OCI-LY1 (cell line): ENCODE measurements around the gene ZNF181.

Experiments used
- H2AFZ ChIP-seq: fragments of 200-600 bp; sonication (generic), shearing (Covaris generic); 2 replicates; pipeline ENCODE4 v1.6.0; 2014; ENCODE audit warnings: antibody characterized with exemption, mild to moderate bottlenecking, low read length
- H3F3A ChIP-seq: fragments of 200-600 bp; sonication (generic), shearing (Covaris generic); 2 replicates; pipeline ENCODE4 v1.6.0; 2014; ENCODE audit warnings: mild to moderate bottlenecking, antibody characterized with exemption, low read length, moderate library complexity; ENCODE audit not compliant: insufficient read depth
- H3K27ac ChIP-seq: fragments of 200-600 bp; sonication (generic); 2 replicates; pipeline ENCODE4 v1.5.1; 2014; ENCODE audit warnings: low read length, mixed run types, mild to moderate bottlenecking, low read depth; ENCODE audit not compliant: poor library complexity, severe bottlenecking
- H3K27me3 ChIP-seq: fragments of 200-600 bp; sonication (generic); 2 replicates; pipeline ENCODE4 v1.6.0; 2014; ENCODE audit warnings: antibody characterized with exemption, mild to moderate bottlenecking, low read length, moderate library complexity; ENCODE audit not compliant: insufficient read depth
- H3K36me3 ChIP-seq: fragments of 200-600 bp; sonication (generic); 2 replicates; pipeline ENCODE4 v1.6.1; 2014; ENCODE audit warnings: mild to moderate bottlenecking, antibody characterized with exemption, low read length, moderate library complexity, mixed read lengths; ENCODE audit not compliant: insufficient read depth
- H3K4me1 ChIP-seq: fragments of 200-600 bp; sonication (generic); 2 replicates; pipeline ENCODE4 v1.5.1; 2014; ENCODE audit warnings: mild to moderate bottlenecking, low read length, moderate library complexity; ENCODE audit not compliant: insufficient read depth, severe bottlenecking
- H3K4me2 ChIP-seq: fragments of 200-600 bp; sonication (generic), shearing (Covaris generic); 2 replicates; pipeline ENCODE4 v1.6.1; 2014; ENCODE audit warnings: low read length
- H3K4me3 ChIP-seq: fragments of 200-600 bp; sonication (generic); 2 replicates; pipeline ENCODE4 v1.5.1; 2014; ENCODE audit warnings: low read length, low read depth, mild to moderate bottlenecking, mixed read lengths; ENCODE audit not compliant: poor library complexity, severe bottlenecking
- H3K79me2 ChIP-seq: fragments of 200-600 bp; shearing (Covaris generic); 2 replicates; pipeline ENCODE4 v1.6.1; 2016; ENCODE audit warnings: mixed run types, low read length, mixed read lengths; ENCODE audit not compliant: insufficient read depth
- H3K9ac ChIP-seq: fragments of 200-600 bp; sonication (generic), shearing (Covaris generic); 2 replicates; pipeline ENCODE4 v1.6.1; 2014; ENCODE audit warnings: mild to moderate bottlenecking, low read length, mixed read lengths
- H3K9me2 ChIP-seq: fragments of 200-600 bp; sonication (generic), shearing (Covaris generic); 2 replicates; pipeline ENCODE4 v1.6.1; 2014; ENCODE audit warnings: low read depth, mild to moderate bottlenecking, low read length, mixed read lengths
- H3K9me3 ChIP-seq: fragments of 200-600 bp; shearing (Covaris generic); 2 replicates; pipeline ENCODE4 v1.6.1; 2014; ENCODE audit warnings: low read length, mixed read lengths
- H4K20me1 ChIP-seq: fragments of 200-600 bp; sonication (generic), shearing (Covaris generic); 2 replicates; pipeline ENCODE4 v1.6.0; 2016; ENCODE audit warnings: mild to moderate bottlenecking, low read length; ENCODE audit not compliant: insufficient read depth
- CTCF ChIP-seq: fragments of 200-600 bp; sonication (generic), shearing (Covaris generic); IDR thresholded peaks from 2 replicates; pipeline ENCODE4 v1.5.1; 2017; ENCODE audit warnings: mild to moderate bottlenecking, antibody characterized with exemption, low read length, moderate library complexity, mixed read lengths
- EZH2 ChIP-seq: fragments of 200-600 bp; sonication (generic), shearing (Covaris generic); IDR thresholded peaks from 2 replicates; pipeline ENCODE4 v1.8.0; 2017; ENCODE audit warnings: borderline replicate concordance, mixed run types, mild to moderate bottlenecking, antibody characterized with exemption, low read length, moderate library complexity, mixed read lengths

ZNF181 gene

GRCh38 chr19:34707661-34708060, 26.4 kb upstream of the ZNF181 start:
- Histone ChIP-seq H4K20me1 (no peaks in the 10 kb centered on the region), H2AFZ (no peak overlapping the region), H3F3A (no peaks in the 10 kb centered on the region), H3K4me1 (no peaks in the 10 kb centered on the region), H3K36me3 (no peaks in the 10 kb centered on the region), H3K9me3 (no peaks in the 10 kb centered on the region), H3K4me3 (no peak overlapping the region), H3K27ac (no peak overlapping the region), H3K79me2 (no peaks in the 10 kb centered on the region), H3K9ac (no peak overlapping the region), H3K4me2 (no peak overlapping the region), H3K9me2 (no peaks in the 10 kb centered on the region), H3K27me3 (no peaks in the 10 kb centered on the region)
- TF ChIP-seq CTCF: no peak
- TF ChIP-seq EZH2: no peak

- H3F3A ChIP-seq: no peaks in the 10 kb centered on the region
- H3K4me2 ChIP-seq: no peak overlapping the region
- no peak overlapping the region for H2AFZ ChIP-seq
- H4K20me1 ChIP-seq: no peaks in the 10 kb centered on the region
- H3K9me2 ChIP-seq: no peaks in the 10 kb centered on the region
- no peaks in the 10 kb centered on the region for H3K36me3 ChIP-seq
- no peaks in the 10 kb centered on the region for H3K79me2 ChIP-seq
- H3K4me1 ChIP-seq: no peaks in the 10 kb centered on the region
- H3K27me3 ChIP-seq: no peaks in the 10 kb centered on the region
- no peak overlapping the region for H3K4me3 ChIP-seq
- H3K9me3 ChIP-seq: peaks cover 17% of the 10 kb centered on the region
- H3K27ac ChIP-seq: no peak overlapping the region
- H3K9ac ChIP-seq: no peak overlapping the region
- TF ChIP-seq CTCF: no peak
- no peak for TF ChIP-seq EZH2
These were observed 22.2 kb upstream of the ZNF181 start for GRCh38 chr19:34711890-34712289.

GRCh38 chr19:34712395-34713261, 21.4 kb upstream of the ZNF181 start:
- Histone ChIP-seq H3K4me1 (no peaks in the 10 kb centered on the region), H3K9me2 (no peaks in the 10 kb centered on the region), H3K4me3 (no peak overlapping the region), H2AFZ (no peak overlapping the region), H3K4me2 (no peak overlapping the region), H3K9me3 (peaks cover 17% of the 10 kb centered on the region), H3K79me2 (no peaks in the 10 kb centered on the region), H4K20me1 (no peaks in the 10 kb centered on the region), H3K9ac (no peak overlapping the region), H3F3A (no peaks in the 10 kb centered on the region), H3K36me3 (no peaks in the 10 kb centered on the region), H3K27ac (no peak overlapping the region), H3K27me3 (no peaks in the 10 kb centered on the region)
- TF ChIP-seq CTCF (peak; percentile 73), EZH2 (no peak)
